Mesodermal cell (in vitro differentiated cells): ENCODE measurements around the gene POLR2C.

ENCODE experiments used
- H3K27ac ChIP-seq: 2 replicates; pipeline ENCODE4 v1.7.0; 2013; ENCODE audit warnings: mild to moderate bottlenecking, low read depth, low read length, moderate library complexity; ENCODE audit not compliant: severe bottlenecking
- H3K36me3 ChIP-seq: 2 replicates; pipeline ENCODE4 v1.7.1; 2013; ENCODE audit warnings: mild to moderate bottlenecking, low read length, moderate library complexity; ENCODE audit not compliant: control insufficient read depth, insufficient read depth
- H3K4me1 ChIP-seq: one replicate; pipeline ENCODE4 v1.7.1; 2013; ENCODE audit warnings: mild to moderate bottlenecking, low read length; ENCODE audit not compliant: insufficient read depth, control insufficient read depth, poor library complexity, severe bottlenecking
- H3K4me3 ChIP-seq: 2 replicates; pipeline ENCODE4 v1.7.0; 2013; ENCODE audit warnings: low read length, control low read depth, mild to moderate bottlenecking; ENCODE audit not compliant: insufficient read depth, poor library complexity, severe bottlenecking; ENCODE audit errors: extremely low read depth
- H3K9me3 ChIP-seq: 2 replicates; pipeline ENCODE4 v1.7.1; 2013; ENCODE audit warnings: mild to moderate bottlenecking, low read length, moderate library complexity; ENCODE audit not compliant: control insufficient read depth
- WGBS, 2 experiments: methylation state at CpG; one replicate each; pipeline ENCODE4 v1.1.5; 2013; ENCODE audit warnings: missing lambda C conversion rate in 2 of 2; ENCODE audit not compliant: insufficient coverage in 2 of 2; 5-methylcytosine and 5-hydroxymethylcytosine counted together

Gene POLR2C

DNA sequence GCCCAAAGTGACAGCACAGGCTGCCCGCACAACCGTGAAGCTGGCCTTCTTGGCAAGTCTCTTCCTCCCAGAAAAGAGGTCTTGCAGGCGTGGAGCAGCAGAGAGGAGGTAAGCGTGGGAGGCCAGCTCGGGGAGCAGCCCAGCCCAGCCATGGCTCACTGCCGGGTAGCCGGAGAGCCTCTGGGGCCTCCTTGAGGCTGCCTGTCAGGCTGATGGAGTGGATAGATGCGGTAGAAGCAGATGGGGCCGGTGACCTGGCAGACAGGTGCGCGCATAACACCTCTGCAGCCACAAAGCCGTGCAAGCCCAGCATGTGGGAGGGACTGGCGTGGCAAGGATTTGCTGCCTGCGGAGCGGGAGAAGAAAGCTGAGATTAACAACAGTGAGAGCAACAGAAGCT lies 40.9 kb downstream of the POLR2C start:
- Histone ChIP-seq H3K27ac (no peak overlapping the region), H3K36me3 (no peaks in the 10 kb centered on the region), H3K4me3 (no peak overlapping the region), H3K4me1 (peaks cover 42% of the 10 kb centered on the region), H3K9me3 (no peaks in the 10 kb centered on the region)
- WGBS, 2 experiments, result 83 to 87% methylated on average over 14 to 15 of the region's 15 CpGs

DNA sequence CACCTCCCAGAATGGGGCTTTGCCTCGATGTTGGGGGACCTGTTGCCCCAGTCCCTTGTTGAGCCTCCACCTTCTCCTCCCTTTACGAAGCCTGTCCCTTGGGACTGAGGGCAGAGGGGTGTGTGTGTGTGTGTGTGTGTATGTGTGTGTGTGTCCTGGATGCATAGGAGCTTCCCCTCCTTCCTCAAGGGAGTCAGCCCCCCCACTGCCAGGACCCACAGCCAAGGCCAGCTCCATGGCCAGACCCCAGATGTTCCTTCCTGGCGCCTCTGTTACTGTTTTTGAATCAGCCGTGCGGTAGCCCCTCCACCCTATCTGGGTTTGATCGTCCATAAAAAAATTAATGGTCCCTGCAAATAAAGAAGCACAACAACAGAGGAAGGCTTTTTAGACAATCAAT lies 41.5 kb downstream of the POLR2C start:
- Histone ChIP-seq H3K4me3 (no peak overlapping the region), H3K27ac (no peak overlapping the region)
- 100% methylated on average over 1 to 4 of the region's 6 CpGs for WGBS, 2 experiments

DNA sequence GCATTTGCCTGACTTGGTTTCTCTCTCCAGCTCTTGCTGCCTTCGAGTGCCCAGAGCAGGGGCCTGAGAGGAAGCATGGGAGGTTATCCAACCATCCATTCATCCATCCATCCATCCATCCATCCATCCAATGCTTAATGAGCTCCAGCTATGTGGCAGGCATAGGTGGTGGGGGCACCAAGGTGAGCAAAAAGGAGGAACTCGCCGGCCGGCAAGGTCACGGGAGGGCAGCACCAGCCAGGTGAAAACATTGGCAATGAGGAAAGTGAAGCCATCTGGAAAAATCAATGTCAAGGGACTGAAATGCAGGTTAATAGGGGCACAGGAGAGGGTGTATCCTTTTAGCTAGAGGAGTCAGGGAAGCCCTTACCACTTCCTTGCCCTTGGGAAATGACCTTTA lies 42.0 kb downstream of the POLR2C start:
- 91 to 100% methylated on average over 1 to 4 of the region's 5 CpGs for WGBS, 2 experiments
- no peak overlapping the region for H3K27ac ChIP-seq
- peaks cover 53% of the 10 kb centered on the region for H3K4me1 ChIP-seq
- H3K4me3 ChIP-seq, result no peak overlapping the region
- H3K9me3 ChIP-seq, result no peaks in the 10 kb centered on the region
- H3K36me3 ChIP-seq, result no peaks in the 10 kb centered on the region

More for the DNA sequence above, 41.5 kb downstream of the POLR2C start:
- Histone ChIP-seq H3K4me1 (peaks cover 48% of the 10 kb centered on the region), H3K9me3 (no peaks in the 10 kb centered on the region), H3K36me3 (no peaks in the 10 kb centered on the region)

DNA sequence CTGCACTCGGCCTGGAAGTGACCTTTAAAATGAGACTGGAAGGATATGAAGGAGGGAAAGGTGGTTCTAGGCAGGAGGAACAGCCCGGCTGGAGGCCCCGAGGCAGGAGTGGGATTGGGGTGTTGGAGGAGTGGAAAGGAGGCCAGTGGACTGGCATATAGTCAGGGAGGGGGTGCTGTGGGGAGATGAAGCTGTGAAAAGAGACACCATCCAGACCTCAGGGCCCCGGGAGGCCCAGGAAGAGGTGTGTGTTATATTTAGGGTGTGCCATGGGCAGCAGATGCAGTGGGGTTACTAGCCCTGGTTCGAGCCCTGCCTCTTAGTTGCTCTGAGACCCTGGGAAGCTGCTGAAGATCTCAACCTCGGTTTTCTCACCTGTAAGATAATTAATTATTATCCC lies 42.7 kb downstream of the POLR2C start:
- no peak overlapping the region for H3K4me3 ChIP-seq
- no peaks in the 10 kb centered on the region for H3K36me3 ChIP-seq
- peaks cover 56% of the 10 kb centered on the region for H3K4me1 ChIP-seq
- WGBS, 2 experiments, result 95 to 96% methylated on average over 5 to 6 of the region's 6 CpGs
- no peak overlapping the region for H3K27ac ChIP-seq
- no peaks in the 10 kb centered on the region for H3K9me3 ChIP-seq

DNA sequence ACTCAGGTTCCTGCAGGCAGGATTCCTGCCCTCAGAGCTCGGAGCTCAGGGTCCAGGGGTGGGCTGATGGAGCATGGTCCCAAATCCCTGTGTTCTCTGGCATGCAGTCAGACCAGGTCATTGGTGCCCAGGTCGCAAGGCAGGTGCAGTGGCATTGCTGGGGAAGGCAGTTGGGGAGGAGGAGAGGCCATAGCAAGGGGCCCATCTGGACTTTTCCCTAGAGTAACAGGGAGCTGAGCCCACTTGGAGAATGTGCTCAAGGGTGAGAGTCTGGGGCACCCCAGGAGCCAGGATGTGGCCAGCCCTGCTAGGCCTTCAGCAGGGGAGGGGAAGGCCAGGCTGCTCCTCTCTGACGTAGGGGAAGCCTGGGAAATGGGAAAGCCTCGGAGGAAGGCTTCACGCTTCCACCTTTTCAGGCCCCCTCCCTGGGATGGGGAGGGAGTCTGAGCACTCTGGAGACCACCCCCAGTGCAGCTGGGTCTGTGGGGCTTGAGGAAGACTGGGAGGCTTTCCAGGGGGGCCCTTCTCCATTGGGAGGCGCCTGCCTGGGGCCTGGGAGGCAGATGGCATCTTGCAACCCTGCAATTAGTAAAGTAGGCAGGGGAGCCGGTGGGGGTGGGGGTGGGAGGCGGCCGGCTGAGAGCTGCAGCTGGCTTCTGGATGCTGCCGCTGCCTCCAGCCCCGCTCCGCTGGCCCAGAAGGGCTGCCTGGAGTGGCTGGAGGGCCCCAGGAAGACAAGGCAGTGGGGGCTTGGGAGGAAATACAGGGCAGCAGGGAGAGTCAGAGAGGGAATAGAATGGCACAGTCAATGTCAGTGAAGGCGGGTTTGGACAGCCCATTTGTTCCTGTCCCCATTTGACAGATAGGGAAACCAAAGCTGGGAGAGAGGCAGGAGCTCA lies 44.9 kb downstream of the POLR2C start:
- 63 to 87% methylated on average over 4 to 6 of the region's 13 CpGs for WGBS, 2 experiments
- H3K4me1 ChIP-seq, result peaks cover 47% of the 10 kb centered on the region
- H3K36me3 ChIP-seq, result no peaks in the 10 kb centered on the region
- no peaks in the 10 kb centered on the region for H3K9me3 ChIP-seq
- peak overlapping the region; percentile 75 for H3K27ac ChIP-seq
- H3K4me3 ChIP-seq, result no peak overlapping the region

DNA sequence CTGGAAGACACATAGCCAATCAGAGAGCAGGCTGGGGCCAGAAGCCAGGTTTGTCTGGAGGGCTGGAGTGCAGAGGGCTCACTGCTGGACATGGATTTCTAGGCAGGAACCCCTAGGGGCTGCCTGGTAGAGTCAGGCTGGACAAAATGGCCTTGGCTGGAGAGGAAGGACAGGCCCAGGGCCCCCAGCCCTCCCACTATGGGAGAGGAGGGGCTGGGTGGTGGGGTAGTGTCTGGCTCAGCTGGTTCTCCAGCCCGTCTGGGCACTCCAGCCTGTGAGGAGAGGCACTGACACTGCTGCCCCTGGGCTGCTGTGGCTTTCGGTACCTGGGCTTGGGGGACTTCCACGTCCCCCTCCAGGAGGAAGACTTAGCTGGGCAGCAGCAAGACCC lies 45.6 kb downstream of the POLR2C start:
- H3K4me3 ChIP-seq, result no peak overlapping the region
- H3K36me3 ChIP-seq, result no peaks in the 10 kb centered on the region
- 92% methylated on average over 2 of the region's 3 CpGs; no CpG with 5 or more reads in 1 of the 2 experiments for WGBS, 2 experiments
- peak overlapping the region; percentile 75 for H3K27ac ChIP-seq
- peaks cover 47% of the 10 kb centered on the region for H3K4me1 ChIP-seq
- H3K9me3 ChIP-seq, result no peaks in the 10 kb centered on the region

DNA sequence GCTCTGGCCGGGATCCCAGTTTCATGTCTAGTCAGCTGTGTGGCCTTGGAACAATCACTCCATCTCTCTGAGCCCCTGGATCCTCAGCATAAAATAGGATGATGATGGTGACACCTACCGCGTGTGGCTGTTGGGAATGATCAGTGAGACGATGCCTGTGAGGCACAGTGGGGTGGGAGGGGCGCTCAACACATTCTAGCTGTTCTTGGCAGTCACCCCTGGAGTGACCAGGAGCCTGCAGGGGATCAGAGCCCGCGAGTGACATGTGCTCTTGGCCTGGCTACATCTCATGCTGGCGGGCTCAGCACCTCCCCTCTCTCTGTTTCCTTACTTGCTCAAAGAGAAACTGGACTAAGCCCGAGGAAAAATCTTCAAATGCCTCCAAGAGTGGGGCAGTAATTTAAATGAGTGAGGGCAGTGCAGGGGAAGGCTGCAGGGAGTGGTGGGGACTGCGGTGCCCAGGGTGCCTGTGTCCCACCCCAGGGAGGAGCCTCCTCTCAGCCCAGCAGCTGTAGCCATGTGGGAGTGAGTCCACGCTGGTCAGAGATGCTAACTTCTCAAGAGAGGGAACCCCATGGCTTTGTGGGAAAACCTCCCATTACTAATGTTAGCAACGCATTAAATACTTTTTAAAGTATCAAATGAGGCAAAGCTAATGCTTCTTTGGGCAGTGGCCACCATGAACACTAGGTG lies 46.9 kb downstream of the POLR2C start:
- Histone ChIP-seq H3K9me3 (no peaks in the 10 kb centered on the region), H3K4me3 (no peak overlapping the region), H3K27ac (peak overlapping the region; percentile 96), H3K4me1 (peaks cover 53% of the 10 kb centered on the region), H3K36me3 (peaks cover 4% of the 10 kb centered on the region)
- 78 to 83% methylated on average over 7 to 11 of the region's 12 CpGs for whole genome bisulfite sequencing, 2 experiments

DNA sequence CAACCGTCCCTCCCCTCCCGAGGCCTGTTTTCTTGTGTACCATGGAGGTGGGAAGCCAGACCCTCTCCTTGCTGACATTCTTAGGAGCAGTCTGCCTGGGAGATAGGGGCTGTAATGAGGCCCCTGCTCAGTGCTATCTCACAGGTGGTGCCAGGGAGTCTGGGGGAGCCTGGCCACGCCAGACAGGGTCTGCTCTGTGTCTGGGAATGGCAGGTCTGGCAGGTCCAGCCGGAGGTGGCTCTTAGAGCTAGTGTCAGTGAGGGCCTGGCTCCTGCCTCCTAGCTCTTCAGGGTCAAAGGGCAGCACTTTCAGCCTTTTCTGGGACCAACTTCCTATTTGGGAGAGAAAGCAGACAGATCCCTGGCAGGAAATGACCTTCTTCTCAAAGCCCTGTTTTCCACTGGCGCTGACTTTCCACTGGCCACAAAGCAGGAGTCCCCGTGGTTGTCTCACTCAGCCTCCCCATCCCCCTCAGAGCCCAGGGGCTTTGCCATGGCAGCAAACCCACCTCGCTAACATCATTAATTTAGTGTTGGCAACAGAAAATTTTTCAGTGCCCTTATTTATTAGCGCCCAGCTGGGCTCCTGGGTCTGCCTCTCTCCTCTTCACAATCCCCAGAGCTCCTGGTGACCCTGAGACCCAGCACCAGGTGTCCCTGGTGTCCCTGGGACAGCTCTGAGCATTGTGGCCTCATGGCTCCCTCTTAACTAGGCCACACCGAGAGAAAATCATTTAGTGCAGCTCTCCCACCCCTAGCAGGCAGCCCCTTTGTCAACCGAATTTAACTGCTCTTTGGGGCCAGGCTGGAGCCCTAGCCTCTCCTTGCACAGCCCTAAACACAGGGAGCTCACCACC lies 47.8 kb downstream of the POLR2C start:
- Histone ChIP-seq H3K27ac (peak overlapping the region; percentile 96), H3K9me3 (no peaks in the 10 kb centered on the region), H3K4me1 (peaks cover 61% of the 10 kb centered on the region), H3K4me3 (no peak overlapping the region), H3K36me3 (peaks cover 4% of the 10 kb centered on the region)
- 44 to 50% methylated on average over 7 to 9 of the region's 10 CpGs for WGBS, 2 experiments

DNA sequence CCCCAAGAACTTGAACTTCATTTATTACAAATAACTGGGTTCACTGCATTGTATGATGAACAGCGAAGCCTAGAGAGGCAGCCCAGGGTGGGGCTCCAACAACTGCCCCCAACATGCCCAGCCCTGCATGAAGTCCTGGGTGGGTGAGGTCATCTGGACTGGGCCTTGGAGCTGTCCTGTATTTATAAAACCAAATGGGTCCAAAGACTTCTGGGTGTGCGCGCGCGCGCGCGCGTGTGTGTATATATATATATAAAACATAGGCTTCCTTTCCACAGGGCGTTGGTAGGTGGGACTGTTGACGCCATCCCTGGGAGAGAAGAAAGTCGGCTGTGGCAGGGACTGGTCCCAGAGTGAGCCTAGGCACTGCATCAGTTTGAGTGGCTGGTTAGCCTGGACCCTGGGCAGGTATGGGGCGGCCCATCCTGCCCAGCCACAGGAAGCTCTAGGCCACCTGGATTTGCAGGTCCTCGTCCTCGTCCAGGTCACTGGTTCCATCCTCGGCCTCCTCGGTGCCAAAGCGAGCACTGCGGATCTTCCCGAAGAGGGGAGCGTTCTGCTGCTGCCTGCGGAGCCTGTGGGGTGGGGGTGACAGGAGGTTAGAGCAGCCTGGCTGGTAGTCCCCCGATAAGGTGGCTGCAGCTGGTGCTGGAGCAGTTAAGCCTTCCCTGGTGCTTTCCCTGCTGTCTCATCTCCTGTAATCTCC lies 50.0 kb downstream of the POLR2C start:
- H3K4me3 ChIP-seq, result no peak overlapping the region
- H3K9me3 ChIP-seq, result no peaks in the 10 kb centered on the region
- peaks cover 15% of the 10 kb centered on the region for H3K36me3 ChIP-seq
- peak overlapping the region; percentile 87 for H3K27ac ChIP-seq
- 95% methylated on average over 6 to 14 of the region's 23 CpGs for WGBS, 2 experiments
- H3K4me1 ChIP-seq, result peaks cover 60% of the 10 kb centered on the region
